DND-41 (cell line): Measurements from ENCODE around the gene PCNT.

Experiments used
- ATAC-seq: fragments of 200-7000 bp; cut with Tn5 transposase; 3 replicates; pipeline ENCODE4 v1.9.1; 2021; ENCODE audit warnings: low read depth; ENCODE audit not compliant: insufficient read depth
- DNase-seq: peaks from one replicate; pipeline ENCODE4 v3.0.0-alpha.2; 2020
- H2AFZ ChIP-seq: 2 replicates; pipeline ENCODE4 v1.6.0; 2012; ENCODE audit warnings: low read depth, low read length
- H3K27ac ChIP-seq: 2 replicates; pipeline ENCODE4 v1.5.1; 2012; ENCODE audit warnings: low read length, inconsistent platforms
- H3K27me3 ChIP-seq: fragments of 200-600 bp; sonication (generic); 2 replicates; pipeline ENCODE4 v1.6.0; 2012; ENCODE audit warnings: low read length, mild to moderate bottlenecking, inconsistent platforms; ENCODE audit not compliant: insufficient read depth, poor library complexity
- H3K36me3 ChIP-seq: 2 replicates; pipeline ENCODE4 v1.5.1; 2012; ENCODE audit warnings: low read length, inconsistent platforms; ENCODE audit not compliant: insufficient read depth
- H3K4me1 ChIP-seq: 2 replicates; pipeline ENCODE4 v1.5.1; 2012; ENCODE audit warnings: mild to moderate bottlenecking, low read length; ENCODE audit not compliant: insufficient read depth
- H3K4me2 ChIP-seq: 2 replicates; pipeline ENCODE4 v1.6.0; 2012; ENCODE audit warnings: mild to moderate bottlenecking, moderate library complexity, low read length, inconsistent platforms; ENCODE audit not compliant: insufficient read depth
- H3K4me3 ChIP-seq, 2 experiments: fragments of 200-600 bp in 1 of 2; shearing (Covaris generic) in 1 of 2; 2 replicates each; pipeline ENCODE4 v1.5.1; 2012 to 2016; ENCODE audit warnings: inconsistent platforms in 2 of 2, low read length in 2 of 2, mild to moderate bottlenecking in 2 of 2, low read depth in 1 of 2, moderate library complexity in 1 of 2
- H3K79me2 ChIP-seq: 2 replicates; pipeline ENCODE4 v1.6.0; 2012; ENCODE audit warnings: low read length, inconsistent platforms; ENCODE audit not compliant: insufficient read depth
- H3K9ac ChIP-seq: 2 replicates; pipeline ENCODE4 v1.6.0; 2012; ENCODE audit warnings: low read depth, mild to moderate bottlenecking, inconsistent platforms, low read length, moderate library complexity
- H3K9me3 ChIP-seq: 2 replicates; pipeline ENCODE4 v1.5.1; 2012; ENCODE audit warnings: low read length, moderate library complexity, mild to moderate bottlenecking, inconsistent platforms; ENCODE audit not compliant: insufficient read depth, severe bottlenecking
- H4K20me1 ChIP-seq: 2 replicates; pipeline ENCODE4 v1.6.0; 2012; ENCODE audit warnings: low read length; ENCODE audit not compliant: insufficient read depth
- EZH2 ChIP-seq: IDR thresholded peaks from 3 replicates; pipeline ENCODE4 v1.6.1; 2012; ENCODE audit warnings: borderline replicate concordance, low read depth, mild to moderate bottlenecking, moderate library complexity, low read length, inconsistent platforms; ENCODE audit not compliant: severe bottlenecking
- TF ChIP-seq, protein P1 (sequence below): IDR thresholded peaks from 2 replicates; pipeline ENCODE4 v1.5.1; 2012; ENCODE audit warnings: borderline replicate concordance, low read length, moderate library complexity, mild to moderate bottlenecking; ENCODE audit not compliant: poor library complexity, severe bottlenecking; ENCODE audit errors: extremely low read depth

PCNT gene

DNA sequence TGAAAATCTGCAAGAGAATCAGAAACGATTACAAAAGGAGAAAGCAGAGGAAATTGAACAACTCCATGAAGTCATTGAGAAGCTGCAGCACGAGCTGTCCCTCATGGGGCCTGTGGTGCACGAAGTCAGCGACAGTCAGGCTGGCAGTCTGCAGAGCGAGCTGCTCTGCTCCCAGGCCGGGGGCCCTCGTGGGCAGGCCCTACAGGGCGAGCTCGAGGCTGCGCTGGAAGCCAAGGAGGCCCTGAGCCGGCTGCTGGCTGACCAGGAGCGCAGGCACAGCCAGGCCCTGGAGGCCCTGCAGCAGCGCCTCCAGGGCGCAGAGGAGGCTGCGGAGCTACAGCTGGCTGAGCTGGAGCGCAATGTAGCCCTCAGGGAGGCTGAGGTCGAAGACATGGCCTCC is 87.3 kb downstream of the PCNT start:
- H3K27ac ChIP-seq, result no peak overlapping the region
- peaks cover 81% of the 10 kb centered on the region for H3K36me3 ChIP-seq
- ATAC-seq (no peak), DNase-seq (no peak)
- no peaks in the 10 kb centered on the region for H3K4me1 ChIP-seq
- no peak overlapping the region for H3K4me2 ChIP-seq
- no peak for TF ChIP-seq EZH2
- TF ChIP-seq, protein P1, sequence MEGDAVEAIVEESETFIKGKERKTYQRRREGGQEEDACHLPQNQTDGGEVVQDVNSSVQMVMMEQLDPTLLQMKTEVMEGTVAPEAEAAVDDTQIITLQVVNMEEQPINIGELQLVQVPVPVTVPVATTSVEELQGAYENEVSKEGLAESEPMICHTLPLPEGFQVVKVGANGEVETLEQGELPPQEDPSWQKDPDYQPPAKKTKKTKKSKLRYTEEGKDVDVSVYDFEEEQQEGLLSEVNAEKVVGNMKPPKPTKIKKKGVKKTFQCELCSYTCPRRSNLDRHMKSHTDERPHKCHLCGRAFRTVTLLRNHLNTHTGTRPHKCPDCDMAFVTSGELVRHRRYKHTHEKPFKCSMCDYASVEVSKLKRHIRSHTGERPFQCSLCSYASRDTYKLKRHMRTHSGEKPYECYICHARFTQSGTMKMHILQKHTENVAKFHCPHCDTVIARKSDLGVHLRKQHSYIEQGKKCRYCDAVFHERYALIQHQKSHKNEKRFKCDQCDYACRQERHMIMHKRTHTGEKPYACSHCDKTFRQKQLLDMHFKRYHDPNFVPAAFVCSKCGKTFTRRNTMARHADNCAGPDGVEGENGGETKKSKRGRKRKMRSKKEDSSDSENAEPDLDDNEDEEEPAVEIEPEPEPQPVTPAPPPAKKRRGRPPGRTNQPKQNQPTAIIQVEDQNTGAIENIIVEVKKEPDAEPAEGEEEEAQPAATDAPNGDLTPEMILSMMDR, result no peak
- no peak overlapping the region for H3K9ac ChIP-seq
- H3K9me3 ChIP-seq, result no peaks in the 10 kb centered on the region
- H4K20me1 ChIP-seq, result 0 out of 2 replicates have a peak, but pooled peaks cover 4% of the 10 kb centered on the region
- H3K79me2 ChIP-seq, result no peaks in the 10 kb centered on the region
- H3K4me3 ChIP-seq, result no peak overlapping the region
- H3K27me3 ChIP-seq, result no peaks in the 10 kb centered on the region
- H2AFZ ChIP-seq, result no peak overlapping the region

DNA sequence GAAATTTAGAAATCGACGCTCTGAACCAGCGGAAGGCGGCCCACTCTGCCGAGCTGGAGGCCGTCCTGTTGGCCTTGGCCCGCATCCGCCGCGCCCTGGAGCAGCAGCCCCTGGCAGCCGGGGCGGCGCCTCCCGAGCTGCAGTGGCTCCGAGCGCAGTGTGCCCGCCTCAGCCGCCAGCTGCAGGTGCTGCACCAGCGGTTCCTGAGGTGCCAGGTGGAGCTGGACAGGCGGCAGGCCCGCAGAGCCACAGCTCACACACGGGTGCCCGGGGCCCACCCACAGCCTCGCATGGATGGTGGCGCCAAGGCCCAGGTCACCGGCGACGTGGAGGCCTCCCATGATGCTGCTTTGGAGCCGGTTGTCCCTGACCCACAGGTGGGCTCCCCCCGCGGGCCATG is 87.7 kb downstream of the PCNT start:
- no peak overlapping the region for H3K4me2 ChIP-seq
- H3K27ac ChIP-seq, result no peak overlapping the region
- H2AFZ ChIP-seq, result no peak overlapping the region
- H3K27me3 ChIP-seq, result no peaks in the 10 kb centered on the region
- no peak overlapping the region for H3K9ac ChIP-seq
- ATAC-seq, result no peak
- no peaks in the 10 kb centered on the region for H3K4me1 ChIP-seq
- TF ChIP-seq, protein P1, result no peak
- TF ChIP-seq EZH2, result no peak
- H3K4me3 ChIP-seq, result no peak overlapping the region
- H4K20me1 ChIP-seq, result 0 out of 2 replicates have a peak, but pooled peaks cover 4% of the 10 kb centered on the region
- H3K79me2 ChIP-seq, result no peaks in the 10 kb centered on the region
- H3K9me3 ChIP-seq, result no peaks in the 10 kb centered on the region
- peaks cover 81% of the 10 kb centered on the region for H3K36me3 ChIP-seq
- DNase-seq, result no peak

DNA sequence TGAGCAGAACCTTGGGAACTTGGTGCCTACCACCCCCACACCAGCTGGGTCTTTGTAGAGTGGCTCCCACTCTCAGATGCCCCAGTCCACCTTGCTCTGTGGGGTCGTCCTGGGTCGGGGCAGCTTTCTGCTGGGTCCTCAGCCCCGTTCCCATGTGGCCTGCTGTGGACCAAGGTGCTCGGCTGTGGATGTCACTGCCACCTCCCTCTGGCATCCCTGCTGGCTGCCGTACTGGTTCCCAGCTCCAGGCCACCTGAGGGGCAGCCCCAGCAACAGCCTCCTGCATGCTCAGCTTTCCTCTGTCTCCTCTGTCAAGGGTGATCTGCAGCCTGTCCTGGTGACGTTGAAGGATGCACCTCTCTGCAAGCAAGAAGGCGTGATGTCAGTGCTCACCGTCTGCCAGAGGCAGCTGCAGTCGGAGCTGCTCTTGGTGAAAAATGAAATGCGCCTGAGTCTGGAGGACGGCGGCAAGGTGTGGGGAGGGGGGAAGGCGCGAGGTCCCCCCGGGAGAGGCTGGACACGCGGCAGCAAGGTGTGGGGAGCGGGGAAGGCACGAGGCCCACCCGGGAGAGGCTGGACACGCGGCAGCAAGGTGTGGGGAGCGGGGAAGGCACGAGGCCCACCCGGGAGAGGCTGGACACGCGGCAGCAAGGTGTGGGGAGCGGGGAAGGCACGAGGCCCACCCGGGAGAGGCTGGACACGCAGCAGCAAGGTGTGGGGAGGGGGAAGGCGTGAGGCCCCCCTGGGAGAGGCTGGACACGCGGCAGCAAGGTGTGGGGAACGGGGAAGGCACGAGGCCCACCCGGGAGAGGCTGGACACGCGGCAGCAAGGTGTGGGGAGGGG is 88.8 kb downstream of the PCNT start:
- no peak for TF ChIP-seq EZH2
- TF ChIP-seq, protein P1, result no peak
- no peaks in the 10 kb centered on the region for H3K4me1 ChIP-seq
- ATAC-seq (no peak), DNase-seq (no peak)
- no peaks in the 10 kb centered on the region for H3K79me2 ChIP-seq
- H3K36me3 ChIP-seq, result peaks cover 82% of the 10 kb centered on the region
- H3K9ac ChIP-seq, result no peak overlapping the region
- no peaks in the 10 kb centered on the region for H3K27me3 ChIP-seq
- no peak overlapping the region for H3K27ac ChIP-seq
- no peak overlapping the region for H2AFZ ChIP-seq
- H4K20me1 ChIP-seq, result 0 out of 2 replicates have a peak, but pooled peaks cover 4% of the 10 kb centered on the region
- H3K4me3 ChIP-seq, result no peak overlapping the region
- no peak overlapping the region for H3K4me2 ChIP-seq
- no peaks in the 10 kb centered on the region for H3K9me3 ChIP-seq
